Heart right ventricle (tissue), 16 donors: ENCODE data around the gene CD38. TPM values are rescaled to one million over a fixed set of nuclear protein-coding genes. Genes with fewer than 3 reads are reported as not detected.

Experiments used
- ATAC-seq, 8 donors: fragments of 200-7000 bp; cut with Tn5 transposase; one replicate each; pipeline ENCODE4 v1.9.1; 2020; ENCODE audit warnings: mild to moderate bottlenecking in 8 of 8, moderate library complexity in 8 of 8, moderate number of reproducible peaks in 1 of 8
- DNase-seq, 2 donors: peaks; one replicate each; pipeline ENCODE4 v3.0.0-alpha.2; 2020
- H3K27ac ChIP-seq, 10 donors: fragments of 200-600 bp; sonication (generic) in 2 of 10; one replicate each; pipeline versions ENCODE4 v1.5.0 to v1.8.0; 2020 to 2022; ENCODE audit warnings: mild to moderate bottlenecking in 3 of 10
- H3K27me3 ChIP-seq, 7 donors: fragments of 200-600 bp; one replicate each; pipeline ENCODE4 v1.8.0; 2021 to 2022; ENCODE audit warnings: mild to moderate bottlenecking in 2 of 7
- H3K36me3 ChIP-seq, 9 donors: fragments of 200-600 bp; sonication (generic) in 1 of 9; one replicate each; pipeline versions ENCODE4 v1.5.0 to v1.8.0; 2020 to 2022; ENCODE audit warnings: mild to moderate bottlenecking in 2 of 9
- H3K4me1 ChIP-seq, 9 donors: fragments of 200-600 bp; sonication (generic) in 1 of 9; one replicate each; pipeline versions ENCODE4 v1.5.0 to v1.8.0; 2020 to 2022; ENCODE audit warnings: mild to moderate bottlenecking in 4 of 9
- H3K4me3 ChIP-seq, 10 donors: fragments of 200-600 bp; sonication (generic) in 2 of 10; one replicate each; pipeline versions ENCODE4 v1.5.0 to v1.8.0; 2020 to 2022; ENCODE audit warnings: mild to moderate bottlenecking in 7 of 10, moderate library complexity in 2 of 10
- H3K9me3 ChIP-seq, 11 donors: fragments of 200-600 bp in 10 of 11; sonication (generic) in 2 of 11; one replicate each; pipeline versions ENCODE4 v1.5.0 to v1.8.0; 2013 to 2022; ENCODE audit warnings: mild to moderate bottlenecking in 2 of 11, control low read depth in 1 of 11, moderate library complexity in 1 of 11
- whole genome bisulfite sequencing, 2 donors: extraction: QIAGEN DNeasy Blood & Tissue Kit; methylation state at CpG; one replicate each; pipeline ENCODE4 v1.1.7; 2013; ENCODE audit warnings: inconsistent platforms in 1 of 2; 5-methylcytosine and 5-hydroxymethylcytosine counted together
- intact Hi-C, 10 donors: fragments of 100-400 bp; cut with DNase I; formaldehyde crosslinking; loops; one replicate each; pipeline versions ENCODE4 v1.11.1 to v1.14.2; 2022
- polyA plus RNA-seq, 2 donors: library from polyadenylated mRNA; stranded (reverse); fragments of 200-250 nt; gene quantifications; one replicate each; pipeline ENCODE4 v1.2.3, GENCODE V29; 2013
- total RNA-seq, 10 donors: library from RNA; stranded (reverse); fragmentation: NEBNext Ultra II Directional in 3 of 10; extraction: Animal tissue kit (Norgen Biotek cat#: 25700) in 3 of 10; gene quantifications; one replicate each; pipeline versions ENCODE4 v1.2.1 to v1.2.4, GENCODE V29; 2021 to 2023
- TF ChIP-seq, protein P1 (sequence below), 9 donors: fragments of 200-600 bp; sonication (generic) in 2 of 9; IDR thresholded peaks; one replicate each; pipeline versions ENCODE4 v1.5.0 to v1.8.0; 2021 to 2022; ENCODE audit warnings: antibody characterized with exemption in 9 of 9, mild to moderate bottlenecking in 5 of 9, moderate library complexity in 1 of 9
- donor health status: Arrhythmogenic right ventricular cardiomyopathy.
- donor health status: ischemic (EF 13 %, LVEDD 7.1; RV severe dilation, severe dysfunction).
- donor health status: healthy with polysubstance abuse.
- donor health status: DM: no; HTN: yes; CAD: no.
- donor health status: DM: no; HTN: no; CAD: no.
- donor health status: ischemic (EF 25% LVEDD 6.9; RV normal size, moderate dysfunction).
- donor health status: ischemic (EF 25% LVEDD 5.7; RV mildly dilated, moderate dysfunction).
- donor health status: healthy.
- donor health status: DM: yes; HTN: yes; CAD: no.
- donor health status: Ischemic cardiomyopathy.
- donor health status: ischemic (EF 35%, LVEDD 5.7; RV mildly dilated, moderate dysfunction).
- donor health status: nonischemic (EF 11% LVEDD 7.7; RV severe dilation, severe dysfunction).
- donor health status: DM: yes; HTN: yes; CAD: no.
- donor health status: PGD.
- donor health status: ischemic (EF 29% LVEDD 5.4; RV normal size, mild dysfunction).
- donor health status: nonischemic (EF 23%, LVEDD 6.1; RV moderate dilation, normal function).

CD38 gene
- total and polyA plus RNA-seq, 12 donors: 0.68 to 11.3 (median 3.2) TPM

DNA sequence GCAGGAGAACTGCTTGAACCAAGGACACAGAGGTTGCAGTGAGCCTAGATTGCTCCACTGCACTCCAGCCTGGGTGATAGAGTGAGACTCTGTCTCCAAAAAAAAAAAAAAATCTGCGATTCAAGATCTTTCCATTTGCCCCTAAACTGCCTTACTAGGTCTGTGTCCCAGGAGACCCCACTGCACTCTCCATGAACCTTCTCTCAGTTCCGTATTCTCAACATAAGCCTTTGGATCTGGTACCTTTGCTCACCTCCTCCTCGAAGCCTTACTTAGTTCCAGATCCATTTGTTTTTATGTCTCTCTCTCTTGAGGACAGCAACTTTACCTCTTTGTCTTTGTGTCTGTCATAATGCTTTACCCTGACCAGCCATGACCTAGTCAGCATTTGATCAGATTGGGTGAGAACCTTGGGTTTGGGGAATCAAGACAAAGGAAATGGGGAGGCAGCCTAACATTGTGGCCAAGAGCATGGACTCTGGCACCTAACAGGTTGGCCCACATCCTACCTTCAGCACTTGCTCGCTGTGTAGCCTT, 41.5 kb upstream of the CD38 start:
- peaks cover 0 to 8% (median 0%) of the 10 kb centered on the region in 11 donors for H3K9me3 ChIP-seq
- no peaks in the 10 kb centered on the region for H3K4me1 ChIP-seq
- no peak overlapping the region for H3K27ac ChIP-seq
- no peak overlapping the region for H3K4me3 ChIP-seq
- ATAC-seq (no peak), DNase-seq (no peak)
- WGBS, 2 donors: 93 to 98% methylated on average over 4 of the region's 4 CpGs
- TF ChIP-seq, protein P1, sequence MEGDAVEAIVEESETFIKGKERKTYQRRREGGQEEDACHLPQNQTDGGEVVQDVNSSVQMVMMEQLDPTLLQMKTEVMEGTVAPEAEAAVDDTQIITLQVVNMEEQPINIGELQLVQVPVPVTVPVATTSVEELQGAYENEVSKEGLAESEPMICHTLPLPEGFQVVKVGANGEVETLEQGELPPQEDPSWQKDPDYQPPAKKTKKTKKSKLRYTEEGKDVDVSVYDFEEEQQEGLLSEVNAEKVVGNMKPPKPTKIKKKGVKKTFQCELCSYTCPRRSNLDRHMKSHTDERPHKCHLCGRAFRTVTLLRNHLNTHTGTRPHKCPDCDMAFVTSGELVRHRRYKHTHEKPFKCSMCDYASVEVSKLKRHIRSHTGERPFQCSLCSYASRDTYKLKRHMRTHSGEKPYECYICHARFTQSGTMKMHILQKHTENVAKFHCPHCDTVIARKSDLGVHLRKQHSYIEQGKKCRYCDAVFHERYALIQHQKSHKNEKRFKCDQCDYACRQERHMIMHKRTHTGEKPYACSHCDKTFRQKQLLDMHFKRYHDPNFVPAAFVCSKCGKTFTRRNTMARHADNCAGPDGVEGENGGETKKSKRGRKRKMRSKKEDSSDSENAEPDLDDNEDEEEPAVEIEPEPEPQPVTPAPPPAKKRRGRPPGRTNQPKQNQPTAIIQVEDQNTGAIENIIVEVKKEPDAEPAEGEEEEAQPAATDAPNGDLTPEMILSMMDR (IDR thresholded peaks at IDR 0.05): no peak
- H3K27me3 ChIP-seq: no peaks in the 10 kb centered on the region
- intact Hi-C loops: loop anchor here in 3 of 10 donors (10.0 kb wide), 3 partner anchors 138 to 268 kb away; no protein-coding TSS in a partner anchor
- H3K36me3 ChIP-seq: no peaks in the 10 kb centered on the region

DNA sequence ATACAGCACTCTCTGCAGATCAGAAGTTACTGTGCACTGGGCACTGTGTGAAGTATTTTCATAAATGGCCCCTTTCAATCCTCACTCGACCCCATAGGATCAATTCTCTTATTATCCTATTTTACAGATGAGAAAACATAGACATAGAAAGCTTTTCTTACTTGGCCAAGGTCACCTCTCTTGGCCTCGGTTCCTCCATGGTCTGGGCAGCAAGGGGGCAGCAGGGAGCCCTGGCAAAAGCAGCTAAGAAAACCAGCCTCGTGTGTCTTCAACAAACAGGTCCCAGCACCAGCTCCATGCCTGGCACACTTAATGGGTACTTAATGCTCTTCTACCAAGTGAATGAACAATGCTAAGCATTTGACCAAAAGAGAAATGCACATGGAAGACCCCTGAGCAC, 40.9 kb upstream of the CD38 start:
- 73 to 76% methylated on average over 3 of the region's 3 CpGs for WGBS, 2 donors
- ATAC-seq: no peak
- no peaks in the 10 kb centered on the region for H3K27me3 ChIP-seq

DNA sequence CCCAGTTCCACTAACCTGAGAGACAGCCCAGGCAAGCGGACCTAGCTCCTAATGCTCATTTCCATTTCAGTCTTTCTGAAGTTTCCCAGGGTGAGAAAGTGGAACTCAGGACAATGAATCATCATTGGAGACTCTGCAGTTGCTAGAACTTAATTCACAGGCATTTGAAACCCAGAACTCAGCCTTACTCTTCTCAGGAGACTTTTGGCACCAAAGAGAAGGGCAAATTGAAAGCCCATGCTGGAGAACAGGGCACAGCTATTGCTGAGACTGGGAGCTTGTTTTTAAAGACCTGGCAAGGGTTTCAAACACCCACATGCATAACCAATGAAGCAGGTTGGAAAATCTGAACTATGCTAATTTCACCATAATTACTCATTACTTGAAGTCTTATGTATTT, 39.3 kb upstream of the CD38 start:
- intact Hi-C loops: loop anchor here in 3 of 10 donors (10.0 kb wide), 3 partner anchors 136 to 266 kb away; no protein-coding TSS in a partner anchor

More for the DNA sequence above, 40.9 kb upstream of the CD38 start:
- Histone ChIP-seq H3K4me3 (no peak overlapping the region), H3K4me1 (no peaks in the 10 kb centered on the region), H3K27ac (no peak overlapping the region), H3K36me3 (no peaks in the 10 kb centered on the region), H3K9me3 (peaks cover 0 to 15% (median 0%) of the 10 kb centered on the region in 11 donors)
- intact Hi-C loops: loop anchor here in 3 of 10 donors (10.0 kb wide), 3 partner anchors 138 to 268 kb away; no protein-coding TSS in a partner anchor
- TF ChIP-seq, protein P1 (IDR thresholded peaks at IDR 0.05): no peak
- no peak for DNase-seq

DNA sequence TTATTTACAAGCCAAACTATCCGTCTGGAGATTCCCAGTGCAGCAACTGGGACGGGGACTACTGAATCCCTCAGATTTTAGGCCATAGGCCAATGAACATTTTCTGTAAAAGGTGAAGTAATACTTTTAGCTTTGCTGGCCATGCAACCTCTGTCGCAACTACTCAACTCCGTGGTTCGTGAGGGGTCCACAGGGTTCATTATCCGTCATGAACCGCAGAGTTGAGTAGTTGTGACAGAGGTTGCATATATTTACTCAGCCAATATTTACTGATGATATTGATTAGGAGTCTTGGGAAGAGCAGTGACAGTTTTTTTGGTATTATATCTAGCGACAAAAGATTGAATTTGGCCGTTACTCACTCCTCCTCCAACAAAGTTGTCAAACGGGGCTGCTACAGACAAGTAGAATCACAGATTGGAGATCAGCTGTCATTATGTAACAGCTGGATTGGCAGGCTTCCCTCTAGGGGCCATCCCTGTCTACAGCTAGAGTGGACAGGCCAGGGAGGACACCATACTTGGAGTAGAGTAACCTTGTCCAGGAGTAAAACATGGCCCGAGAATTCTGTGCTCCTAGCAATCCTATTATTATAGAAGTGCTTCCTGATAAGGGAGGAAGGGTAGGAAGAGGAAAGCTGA, 37.2 kb upstream of the CD38 start:
- Histone ChIP-seq H3K4me1 (no peaks in the 10 kb centered on the region), H3K9me3 (peaks cover 0 to 22% (median 0%) of the 10 kb centered on the region in 11 donors), H3K4me3 (no peak overlapping the region), H3K27ac (no peak overlapping the region), H3K36me3 (no peaks in the 10 kb centered on the region), H3K27me3 (no peaks in the 10 kb centered on the region)
- DNase-seq (no peak), ATAC-seq (no peak)
- intact Hi-C loops: no loop called here
- TF ChIP-seq, protein P1 (IDR thresholded peaks at IDR 0.05): no peak
- WGBS, 2 donors: 77% methylated on average over 11 of the region's 11 CpGs

More for the DNA sequence above, 39.3 kb upstream of the CD38 start:
- peaks cover 0 to 22% (median 0%) of the 10 kb centered on the region in 11 donors for H3K9me3 ChIP-seq
- no peaks in the 10 kb centered on the region for H3K27me3 ChIP-seq
- TF ChIP-seq, protein P1 (IDR thresholded peaks at IDR 0.05): no peak
- DNase-seq (no peak), ATAC-seq (no peak)
- no peak overlapping the region for H3K4me3 ChIP-seq
- H3K36me3 ChIP-seq: no peaks in the 10 kb centered on the region
- H3K4me1 ChIP-seq: no peaks in the 10 kb centered on the region
- H3K27ac ChIP-seq: no peak overlapping the region
- WGBS, 2 donors: 91 to 93% methylated on average over 1 of the region's 1 CpG
